HTERT RPE-1 (cell line): ENCODE results near the gene ETNK2.
"Not testable (repeated sequence)": the region's sequence is repeated elsewhere in the genome, so short reads cannot be mapped to it uniquely, and the experiment has no call there.

ENCODE experiments used
- in situ Hi-C: fragments of 300-500 bp; cut with MboI; formaldehyde crosslinking; loops from 4 replicates; pipeline ENCODE4 v1.14.3; 2020; ENCODE audit warnings: low sequenced_read_pairs

Gene ETNK2

DNA sequence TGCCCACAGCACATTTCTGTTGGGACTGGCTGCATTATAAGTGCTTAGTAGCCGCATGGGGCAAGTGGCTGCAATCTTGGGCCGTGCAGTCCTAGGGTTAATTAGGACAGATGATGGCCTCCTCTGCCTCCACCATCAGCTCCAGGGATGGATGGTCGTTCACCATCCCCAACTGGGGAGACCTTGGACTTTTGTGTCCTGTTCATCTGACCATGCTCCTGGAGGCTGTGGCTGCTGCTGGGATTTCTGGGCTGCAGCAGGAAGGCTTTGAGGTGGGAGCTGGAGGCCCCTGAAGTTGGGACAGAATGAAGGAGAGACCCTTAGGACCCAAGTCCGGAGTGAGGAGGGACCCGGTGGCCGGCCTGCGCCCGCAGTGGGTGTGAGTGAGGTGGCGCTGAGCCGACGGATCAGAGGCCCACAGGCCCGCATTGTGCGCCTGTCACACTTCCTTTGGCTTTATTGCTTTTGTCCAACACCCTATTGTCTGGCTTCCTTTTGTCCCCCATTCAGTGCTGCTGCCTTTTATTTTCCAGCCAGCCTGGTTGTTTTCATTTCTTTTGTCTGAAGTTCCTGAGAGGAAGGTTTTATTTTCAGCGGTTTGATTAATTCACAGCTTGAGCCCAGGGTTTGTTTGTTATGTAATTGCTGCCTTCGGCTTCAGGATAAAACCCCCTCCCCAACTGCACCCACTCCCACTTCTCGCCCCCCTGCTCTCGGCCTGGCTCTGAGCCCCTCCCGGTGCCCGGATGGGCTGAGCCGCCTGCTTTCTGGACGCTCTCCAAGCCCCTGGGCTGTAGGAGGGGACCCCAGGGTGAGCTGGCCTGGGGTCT is 43.3 kb downstream of the ETNK2 start:
- in situ Hi-C loops, result no loop called here

DNA sequence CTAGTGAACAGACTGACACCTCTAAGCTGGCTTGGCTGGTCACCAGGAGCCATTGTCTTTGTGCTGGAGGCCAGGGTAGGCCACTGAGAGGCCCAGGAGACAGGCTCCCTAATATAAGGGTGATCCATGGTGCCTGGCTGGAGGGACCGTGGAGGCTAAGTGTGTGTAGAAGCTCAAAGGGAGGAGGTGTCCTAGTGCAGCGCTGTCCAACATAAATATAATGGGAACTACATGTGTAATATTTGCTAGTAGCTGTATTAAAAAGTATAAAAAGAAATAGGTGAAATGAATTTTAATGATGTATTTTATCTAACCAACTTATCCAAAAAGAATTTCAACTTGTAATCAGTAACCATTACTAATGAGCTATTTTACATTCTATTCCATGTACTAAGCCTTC is 44.0 kb downstream of the ETNK2 start:
- in situ Hi-C loops, result no loop called here

DNA sequence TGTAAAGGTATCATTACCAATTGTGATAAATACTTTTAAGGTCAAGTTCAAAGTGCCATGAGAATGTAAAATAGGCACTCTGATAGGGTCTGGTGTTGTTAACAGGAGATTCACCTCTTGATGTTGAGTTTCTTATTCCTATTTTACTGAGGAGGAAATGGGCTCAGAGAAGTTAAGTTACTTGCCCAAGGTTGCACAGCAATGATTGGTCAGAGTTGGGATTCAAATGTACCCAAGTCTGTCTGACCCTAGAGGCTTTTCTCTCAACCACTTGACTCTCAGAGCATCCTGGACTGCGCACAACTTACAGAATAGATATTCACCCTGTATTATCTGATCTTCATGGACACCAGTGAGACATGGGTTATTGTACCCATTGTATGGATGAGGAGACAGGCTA is 45.0 kb downstream of the ETNK2 start:
- in situ Hi-C loops, result no loop called here

DNA sequence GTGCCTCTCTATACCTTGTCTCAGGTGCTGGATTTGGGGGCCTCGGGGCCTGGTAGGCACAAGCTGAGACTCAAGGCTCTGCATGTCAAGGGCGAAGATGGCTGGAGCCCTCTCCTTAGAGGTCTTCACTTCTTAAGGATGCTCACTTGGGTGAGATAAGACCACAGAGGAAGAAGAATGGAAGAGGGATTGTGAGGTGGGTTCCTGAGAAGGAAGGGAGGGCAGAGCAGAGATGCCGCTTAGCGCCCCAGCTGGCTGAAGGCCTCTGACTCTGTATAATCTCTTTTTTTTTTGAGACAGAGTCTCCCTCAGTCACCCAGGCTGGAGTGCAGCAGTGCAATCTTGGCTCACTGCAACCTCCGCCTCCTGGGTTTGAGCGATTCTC is 46.7 kb downstream of the ETNK2 start:
- in situ Hi-C loops, result no loop called here

GRCh38 chr1:204104331-204105130 is 47.3 kb downstream of the ETNK2 start:
- in situ Hi-C loops, result no loop called here

GRCh38 chr1:204103431-204103741 is 48.5 kb downstream of the ETNK2 start:
- in situ Hi-C loops, result no loop called here

- in situ Hi-C loops, result no loop called here
Measured at GRCh38 chr1:204102739-204103430, 49.0 kb downstream of the ETNK2 start.

GRCh38 chr1:204102029-204102611 is 49.7 kb downstream of the ETNK2 start:
- in situ Hi-C loops, result no loop called here

DNA sequence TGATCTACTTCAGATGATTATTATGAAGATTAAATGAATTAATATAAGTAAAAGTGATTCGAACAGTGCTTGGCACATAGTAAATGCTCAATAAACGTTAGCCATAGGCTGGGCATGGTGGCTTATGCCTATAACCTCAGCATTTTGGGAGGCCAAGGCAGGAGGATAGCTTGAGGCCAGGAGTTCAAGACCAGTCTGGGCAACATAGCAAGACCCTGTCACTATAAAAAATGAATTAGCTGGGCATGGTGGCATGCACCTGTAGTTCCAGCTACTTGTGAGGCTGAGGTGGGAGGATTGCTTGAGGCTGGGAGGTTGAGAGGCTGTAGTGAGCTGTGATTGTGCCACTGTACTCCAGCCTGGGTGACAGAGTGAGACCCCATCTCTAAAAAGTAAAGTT is 52.1 kb downstream of the ETNK2 start:
- in situ Hi-C loops, result not testable (repeated sequence)

DNA sequence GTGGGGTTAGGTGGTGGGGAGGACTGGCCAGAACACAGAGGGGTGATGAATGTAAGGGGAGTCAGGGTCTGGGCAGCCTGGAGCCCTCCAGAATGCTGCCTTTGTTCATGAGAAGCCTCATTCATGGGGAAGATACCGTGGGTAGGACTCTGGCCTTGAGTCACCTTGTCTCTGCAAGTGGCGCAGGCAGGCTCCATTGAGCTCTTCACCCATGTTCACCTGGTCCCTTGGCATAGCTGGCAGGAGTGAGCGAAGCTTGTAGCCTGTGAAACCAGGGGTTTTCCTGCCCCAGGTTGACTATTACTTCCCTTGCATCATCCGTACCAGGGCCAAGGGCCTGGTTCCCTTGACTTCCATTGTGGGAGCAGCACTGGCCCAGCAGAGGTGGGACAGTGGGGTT is 53.2 kb downstream of the ETNK2 start:
- in situ Hi-C loops, result no loop called here

DNA sequence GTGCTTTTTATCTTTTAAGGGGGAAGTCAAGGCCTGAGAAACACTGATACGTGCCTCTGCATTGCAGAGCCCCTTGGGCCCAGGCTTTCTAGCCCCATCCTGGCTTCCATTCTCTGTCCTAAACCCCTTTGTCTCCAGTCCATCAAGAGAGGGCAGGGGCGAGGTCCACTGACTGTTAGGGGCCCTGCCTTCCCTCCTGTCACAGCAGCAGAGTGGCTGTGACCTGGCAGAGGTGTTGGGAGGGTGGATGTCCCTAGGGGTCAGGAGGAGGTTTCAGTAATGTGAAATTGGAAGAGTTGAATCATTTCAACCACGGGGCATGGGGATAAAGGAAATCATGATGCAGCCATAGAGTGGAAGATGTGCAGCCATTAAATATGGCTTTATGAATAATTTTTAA is 54.9 kb downstream of the ETNK2 start:
- in situ Hi-C loops, result no loop called here

GRCh38 chr1:204094856-204095634 is 56.8 kb downstream of the ETNK2 start:
- in situ Hi-C loops, result no loop called here

DNA sequence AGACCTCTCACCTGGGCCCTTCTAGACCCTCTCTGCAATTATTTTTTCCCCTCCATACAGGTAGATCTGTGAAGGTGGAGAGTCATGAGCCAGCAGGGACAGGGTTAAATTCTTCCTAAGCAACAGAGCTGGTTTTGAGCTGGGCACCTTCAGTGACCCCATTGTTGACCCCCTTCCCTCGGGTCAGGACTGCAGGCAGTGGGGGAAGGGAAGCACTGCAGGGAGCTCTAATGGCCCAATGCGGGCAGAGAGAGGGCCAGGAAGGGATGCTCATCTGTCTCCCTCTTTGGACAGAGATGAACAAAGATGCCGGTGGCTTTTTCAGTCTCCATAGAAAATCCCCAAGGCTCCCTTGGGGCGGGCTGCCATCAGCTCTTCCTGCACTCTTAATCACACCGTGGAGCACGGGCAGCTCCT is 57.5 kb downstream of the ETNK2 start:
- in situ Hi-C loops, result no loop called here

DNA sequence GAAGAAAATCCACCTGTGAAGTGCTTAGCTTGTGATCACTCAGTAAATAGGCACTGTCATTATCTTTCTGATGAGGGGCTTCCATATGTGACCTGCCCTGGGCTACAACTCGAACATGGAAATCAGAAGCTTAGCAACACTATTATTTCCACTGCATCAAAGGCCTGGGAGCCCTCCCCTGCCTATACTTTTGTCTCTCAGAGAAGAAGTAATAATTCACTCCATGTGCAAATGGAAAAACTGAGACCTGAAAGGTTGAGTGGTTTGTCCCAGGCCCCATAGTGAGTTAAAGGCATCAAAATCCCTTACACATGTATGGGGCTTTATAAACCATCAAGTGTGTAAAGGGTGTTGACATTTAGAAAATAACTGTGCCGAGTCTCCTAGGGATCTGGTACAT is 58.1 kb downstream of the ETNK2 start:
- in situ Hi-C loops, result no loop called here

DNA sequence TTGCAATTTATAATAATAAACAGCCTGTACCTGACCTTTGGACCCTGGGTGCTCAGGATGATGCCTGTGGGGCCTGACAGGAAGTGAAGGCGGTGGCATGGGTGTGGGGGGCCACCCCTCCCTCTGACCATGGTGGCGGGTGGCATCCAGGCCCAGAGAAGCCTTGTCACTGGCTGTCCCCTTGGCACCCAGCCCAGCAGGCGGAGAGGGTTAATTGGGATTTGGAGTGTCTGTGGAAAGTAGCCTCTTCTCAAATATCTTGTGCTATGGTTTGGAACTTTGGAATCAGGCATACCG is 58.5 kb downstream of the ETNK2 start:
- in situ Hi-C loops, result no loop called here

- in situ Hi-C loops, result no loop called here
Measured at GRCh38 chr1:204092632-204093420, 59.0 kb downstream of the ETNK2 start.

DNA sequence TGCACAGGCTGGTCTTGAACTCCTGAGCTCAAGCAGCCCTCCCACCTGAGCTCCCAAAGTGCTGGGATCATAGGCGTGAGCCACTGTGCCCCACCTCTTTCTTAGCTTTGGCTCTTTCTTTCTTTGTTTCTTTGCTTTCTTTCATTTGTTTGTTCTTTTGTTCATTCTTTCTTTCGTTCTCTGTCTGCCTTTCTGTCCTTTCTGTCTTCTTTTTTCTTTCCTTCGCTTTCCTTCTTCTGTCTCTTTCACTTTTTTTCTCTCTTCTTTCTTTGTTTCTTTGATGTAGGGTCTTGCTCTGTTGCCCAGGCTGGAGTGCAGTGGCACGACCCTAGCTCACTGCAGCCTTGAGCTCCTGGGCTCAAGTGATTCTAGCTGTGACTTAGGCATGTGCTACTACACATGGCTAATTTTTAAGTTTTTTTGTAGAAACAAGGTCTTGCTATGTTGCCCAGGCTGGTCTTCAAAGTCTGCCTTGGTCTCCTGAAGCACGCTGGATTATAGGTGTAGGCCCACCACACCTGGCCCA is 60.0 kb downstream of the ETNK2 start:
- in situ Hi-C loops, result no loop called here

- in situ Hi-C loops, result no loop called here
Measured at GRCh38 chr1:204091066-204091465, 60.8 kb downstream of the ETNK2 start.

GRCh38 chr1:204090132-204090531 is 61.7 kb downstream of the ETNK2 start:
- in situ Hi-C loops, result not testable (repeated sequence)
